Immature natural killer cell (primary cell): Measurements from ENCODE around the gene SLC23A2. TPM values are rescaled to one million over a fixed set of nuclear protein-coding genes. Genes with fewer than 3 reads are reported as not detected.

Source experiments
- DNase-seq, 3 donors: peaks; one replicate each; pipeline ENCODE4 v3.0.0; 2022; ENCODE audit warnings: mixed read lengths in 1 of 3
- H3K27ac Mint-ChIP-seq, 6 donors: one replicate each; pipeline ENCODE4 v1.8.0; 2020; ENCODE audit warnings: mixed read lengths in 6 of 6, mild to moderate bottlenecking in 5 of 6, inconsistent platforms in 4 of 6, moderate library complexity in 3 of 6
- H3K27me3 Mint-ChIP-seq, 3 donors: one replicate each; pipeline ENCODE4 v1.8.0; 2020 to 2021; ENCODE audit warnings: low read depth in 3 of 3, mild to moderate bottlenecking in 3 of 3, mixed read lengths in 3 of 3, moderate library complexity in 3 of 3, inconsistent platforms in 1 of 3
- H3K36me3 Mint-ChIP-seq, 3 donors: one replicate each; pipeline ENCODE4 v1.8.0; 2020; ENCODE audit warnings: mixed read lengths in 3 of 3, inconsistent platforms in 2 of 3, mild to moderate bottlenecking in 2 of 3
- H3K4me1 Mint-ChIP-seq, 2 donors: one replicate each; pipeline ENCODE4 v1.8.0; 2020; ENCODE audit warnings: inconsistent platforms in 2 of 2, mild to moderate bottlenecking in 2 of 2, mixed read lengths in 2 of 2, moderate library complexity in 1 of 2
- H3K4me3 Mint-ChIP-seq, 5 donors: one replicate each; pipeline ENCODE4 v1.8.0; 2020; ENCODE audit warnings: mild to moderate bottlenecking in 5 of 5, mixed read lengths in 5 of 5, inconsistent platforms in 3 of 5, moderate library complexity in 3 of 5
- H3K9me3 Mint-ChIP-seq, 6 donors: one replicate each; pipeline ENCODE4 v1.8.0; 2020; ENCODE audit warnings: mild to moderate bottlenecking in 6 of 6, mixed read lengths in 6 of 6, inconsistent platforms in 4 of 6, moderate library complexity in 3 of 6
- polyA plus RNA-seq, 3 donors: library from polyadenylated mRNA; unstranded; fragments of 300-500 nt; fragmentation: Illumina TruSeq; gene quantifications; one replicate each; pipeline ENCODE4 v1.2.3, GENCODE V29; 2021

The SLC23A2 gene
- polyA plus RNA-seq, 3 donors from 2014 or later = 5.0 to 9.3 (median 5.1) TPM

DNA sequence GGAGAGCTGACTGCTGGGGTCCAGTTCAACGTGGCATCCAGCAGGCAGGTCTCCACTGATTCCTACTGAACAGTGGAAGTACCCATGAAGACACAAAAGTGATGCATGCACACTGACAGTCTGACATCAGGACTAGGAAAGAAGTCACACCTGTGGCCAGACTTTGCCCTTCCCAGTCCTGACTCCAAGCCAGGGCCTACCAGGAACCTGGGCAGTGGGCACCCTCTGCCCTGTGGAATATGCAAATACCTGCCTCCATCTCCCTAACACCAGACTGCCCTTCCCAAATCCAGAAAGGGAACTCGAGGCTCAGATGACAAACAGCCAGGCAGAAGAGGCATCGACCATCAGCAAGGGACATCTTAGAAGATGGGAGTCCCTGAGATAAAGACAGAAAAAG lies 50.9 kb downstream of the SLC23A2 start:
- peaks cover 0 to 17% (median 5%) of the 10 kb centered on the region in 3 donors for H3K36me3 Mint-ChIP-seq
- DNase-seq = no peak
- no peak overlapping the region for H3K4me3 Mint-ChIP-seq
- no peak overlapping the region for H3K27ac Mint-ChIP-seq
- peaks cover 0 to 2% (median 0%) of the 10 kb centered on the region in 3 donors for H3K27me3 Mint-ChIP-seq
- peaks cover 11% of the 10 kb centered on the region in 2 donors for H3K4me1 Mint-ChIP-seq
- no peaks in the 10 kb centered on the region for H3K9me3 Mint-ChIP-seq

GRCh38 chr20:4949833-4950178 lies 51.5 kb downstream of the SLC23A2 start:
- H3K27me3 Mint-ChIP-seq = peaks cover 0 to 2% (median 0%) of the 10 kb centered on the region in 3 donors
- DNase-seq = no peak
- H3K4me3 Mint-ChIP-seq = no peak overlapping the region
- H3K36me3 Mint-ChIP-seq = peaks cover 0 to 17% (median 5%) of the 10 kb centered on the region in 3 donors
- H3K4me1 Mint-ChIP-seq = peaks cover 11% of the 10 kb centered on the region in 2 donors
- H3K9me3 Mint-ChIP-seq = no peaks in the 10 kb centered on the region
- H3K27ac Mint-ChIP-seq = peak overlapping the region in 1 of 6 donors; percentile 64

DNA sequence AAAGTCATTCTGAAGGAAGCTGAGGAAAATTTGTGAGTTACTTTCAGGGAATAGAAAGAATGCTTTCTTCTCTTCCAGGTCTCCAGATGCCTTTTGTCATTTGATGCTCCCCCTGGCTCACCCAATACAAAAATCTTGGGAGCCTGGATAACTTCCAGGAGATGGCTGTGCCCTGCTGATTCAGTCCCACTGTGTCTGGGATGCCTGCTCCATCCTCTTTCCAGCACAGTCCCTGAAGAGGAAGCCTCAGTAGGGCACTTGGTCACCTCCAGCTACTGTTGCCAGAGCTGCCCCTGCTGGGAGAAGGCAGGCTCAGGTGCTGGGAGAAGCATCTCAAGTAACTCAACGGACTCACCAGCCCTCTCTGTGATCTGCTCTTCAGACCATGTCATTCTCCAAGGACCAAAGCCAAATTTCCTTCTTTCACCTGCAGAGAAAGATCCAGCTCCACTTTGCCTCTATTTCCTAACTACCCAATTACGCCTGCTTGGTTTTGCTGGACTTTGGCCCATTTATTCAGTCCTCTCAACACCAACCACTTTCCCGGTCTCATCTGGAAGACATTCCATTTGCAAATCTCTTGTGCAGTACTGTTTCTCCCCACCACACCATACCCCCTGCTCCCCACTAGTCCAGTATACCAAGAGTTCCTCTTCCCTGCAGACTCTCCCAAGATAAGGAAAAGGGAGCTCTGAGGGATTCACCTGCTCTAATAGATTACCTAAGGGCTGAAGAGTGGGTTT lies 53.3 kb downstream of the SLC23A2 start:
- no peak for DNase-seq
- Mint-ChIP-seq H3K36me3 (peaks cover 0 to 17% (median 5%) of the 10 kb centered on the region in 3 donors), H3K27ac (peak overlapping the region in 3 of 6 donors; percentile 18 to 49 (median 23)), H3K4me3 (no peak overlapping the region), H3K27me3 (peaks cover 0 to 2% (median 0%) of the 10 kb centered on the region in 3 donors), H3K9me3 (no peaks in the 10 kb centered on the region), H3K4me1 (peaks cover 11% of the 10 kb centered on the region in 2 donors)

DNA sequence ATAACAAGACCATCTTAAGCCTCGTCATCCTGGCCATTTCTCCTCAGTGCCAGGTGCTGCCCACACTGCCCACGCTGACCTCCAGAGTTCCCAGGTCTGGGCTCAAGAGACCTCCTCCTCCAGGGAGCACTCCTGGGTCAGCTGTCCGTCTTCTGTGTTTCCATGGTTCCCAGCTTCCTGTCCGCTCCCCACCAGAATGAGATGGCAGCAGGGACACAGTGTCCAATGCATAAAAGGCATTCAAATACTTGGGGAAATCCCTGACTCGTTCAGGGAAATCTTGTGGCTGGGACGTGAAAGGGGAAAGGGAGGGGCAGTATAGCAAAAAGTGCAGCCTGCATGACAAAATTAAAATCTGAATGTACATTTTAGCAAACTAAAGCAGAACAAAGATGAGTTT lies 54.3 kb downstream of the SLC23A2 start:
- H3K4me3 Mint-ChIP-seq = no peak overlapping the region
- peaks cover 0 to 2% (median 1%) of the 10 kb centered on the region in 3 donors for H3K27me3 Mint-ChIP-seq
- no peak for DNase-seq
- no peak overlapping the region for H3K27ac Mint-ChIP-seq
- H3K36me3 Mint-ChIP-seq = peaks cover 0 to 13% (median 5%) of the 10 kb centered on the region in 3 donors
- peaks cover 14 to 16% of the 10 kb centered on the region in 2 donors for H3K4me1 Mint-ChIP-seq
- H3K9me3 Mint-ChIP-seq = no peaks in the 10 kb centered on the region

- Mint-ChIP-seq H3K9me3 (no peaks in the 10 kb centered on the region), H3K4me1 (peaks cover 15 to 20% of the 10 kb centered on the region in 2 donors), H3K27me3 (peaks cover 0 to 2% (median 1%) of the 10 kb centered on the region in 3 donors), H3K27ac (no peak overlapping the region), H3K36me3 (peaks cover 0 to 12% (median 5%) of the 10 kb centered on the region in 3 donors), H3K4me3 (no peak overlapping the region)
- DNase-seq = no peak
Observed at GRCh38 chr20:4946585-4946984, 54.7 kb downstream of the SLC23A2 start.

DNA sequence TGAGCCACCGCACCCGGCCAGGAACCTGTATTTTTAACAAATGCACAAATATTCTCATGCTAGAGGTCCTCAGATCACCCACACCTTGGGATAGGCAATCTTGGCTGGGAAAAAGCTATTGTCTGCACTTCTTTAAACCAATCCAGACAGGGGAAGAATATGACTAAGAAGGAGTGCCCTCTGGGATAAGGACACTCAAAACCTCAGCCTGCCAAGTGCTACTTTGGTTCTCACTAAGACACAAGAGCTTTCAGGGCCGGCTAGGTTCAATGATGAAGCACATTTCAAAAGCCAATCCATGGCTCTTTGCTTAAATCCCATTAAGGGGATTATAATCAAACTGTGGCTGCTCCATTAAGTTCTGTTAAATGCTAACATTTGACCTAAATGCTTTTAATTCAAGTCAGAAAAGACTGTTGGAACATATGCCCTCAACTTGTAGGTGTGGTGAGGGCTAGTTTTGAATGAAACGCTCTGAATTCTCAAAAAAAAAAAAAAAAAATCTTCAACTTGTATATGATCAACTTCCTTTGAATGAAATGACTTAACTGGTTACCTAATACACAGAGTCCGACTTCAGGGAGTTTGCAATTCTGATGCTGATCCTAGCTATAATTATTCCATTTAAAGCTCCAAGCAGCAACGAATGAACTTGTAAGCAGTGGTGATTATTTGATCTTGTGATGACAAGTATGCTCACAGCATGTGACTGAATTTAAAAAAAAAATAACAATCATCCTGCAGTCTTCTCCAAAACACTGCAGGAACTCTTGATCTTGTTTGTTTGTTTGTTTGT lies 56.6 kb downstream of the SLC23A2 start:
- no peak overlapping the region for H3K27ac Mint-ChIP-seq
- no peaks in the 10 kb centered on the region for H3K9me3 Mint-ChIP-seq
- peaks cover 0 to 2% (median 1%) of the 10 kb centered on the region in 3 donors for H3K27me3 Mint-ChIP-seq
- DNase-seq = no peak
- H3K4me3 Mint-ChIP-seq = no peak overlapping the region
- peaks cover 9 to 15% of the 10 kb centered on the region in 2 donors for H3K4me1 Mint-ChIP-seq
- H3K36me3 Mint-ChIP-seq = peaks cover 0 to 12% (median 0%) of the 10 kb centered on the region in 3 donors

DNA sequence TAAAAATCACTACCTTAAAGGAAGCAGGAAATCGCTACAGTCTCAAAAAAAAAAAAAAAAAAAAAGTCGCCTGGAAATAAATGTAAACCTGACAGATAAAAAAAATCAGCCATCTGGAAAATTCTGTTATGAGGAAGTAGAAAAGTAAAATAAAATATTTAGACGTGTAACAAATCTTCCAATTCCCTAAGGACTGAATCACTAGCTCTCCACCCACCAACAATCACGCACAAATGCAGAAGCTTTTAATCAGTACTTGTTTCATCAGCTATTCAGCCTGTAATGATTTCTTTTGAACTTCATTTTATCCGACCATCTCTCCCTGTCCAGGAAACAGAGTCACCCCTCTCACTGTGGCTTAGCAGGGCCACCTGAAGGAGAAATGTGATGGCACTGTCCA lies 59.0 kb downstream of the SLC23A2 start:
- no peak for DNase-seq
- Mint-ChIP-seq H3K4me3 (no peak overlapping the region), H3K9me3 (no peaks in the 10 kb centered on the region), H3K36me3 (no peaks in the 10 kb centered on the region), H3K27me3 (peaks cover 0 to 1% (median 0%) of the 10 kb centered on the region in 3 donors), H3K4me1 (peaks cover 4 to 19% of the 10 kb centered on the region in 2 donors), H3K27ac (no peak overlapping the region)

DNA sequence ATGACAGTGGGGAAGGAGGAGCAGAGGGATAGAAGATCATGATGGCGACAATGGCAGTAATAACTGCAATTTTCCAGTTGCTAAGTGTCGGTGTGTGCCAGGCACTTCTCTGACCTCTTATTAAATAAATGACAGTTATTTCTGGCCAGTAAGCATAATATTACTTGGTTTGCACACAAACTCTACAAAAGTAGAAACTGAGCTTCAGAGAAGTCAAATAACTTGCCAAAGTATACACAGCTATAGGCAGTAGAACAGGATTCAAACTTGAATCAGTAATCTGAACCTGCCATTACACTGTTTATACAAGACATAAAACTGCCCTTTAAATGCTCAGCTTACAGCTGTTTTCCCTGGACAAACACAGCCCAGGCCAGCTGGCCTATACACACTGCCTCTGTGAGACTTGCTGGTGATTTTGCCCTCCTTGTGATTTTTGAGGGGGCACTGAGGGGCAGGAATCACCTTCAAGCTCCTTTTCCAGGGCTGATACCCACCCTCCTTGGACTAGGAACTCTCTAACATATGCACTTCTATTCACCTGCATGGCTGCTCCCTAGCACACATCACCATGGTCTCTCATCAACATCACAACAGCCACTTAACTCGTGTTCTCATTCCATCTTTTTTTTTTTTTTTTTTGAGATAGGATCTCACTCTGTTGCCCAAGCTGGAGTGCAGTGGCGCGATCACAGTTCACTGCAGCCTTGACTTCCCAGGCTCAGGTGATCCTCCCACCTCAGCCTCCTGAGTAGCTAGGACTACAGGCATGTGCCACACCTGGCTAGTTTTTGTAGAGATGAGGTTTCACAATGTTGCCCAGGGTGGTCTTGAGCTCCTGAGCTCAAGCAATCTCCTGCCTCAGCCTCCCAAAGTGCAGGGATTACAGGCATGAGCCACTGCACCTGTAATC lies 63.6 kb downstream of the SLC23A2 start:
- no peaks in the 10 kb centered on the region for H3K36me3 Mint-ChIP-seq
- no peak overlapping the region for H3K27ac Mint-ChIP-seq
- H3K9me3 Mint-ChIP-seq = no peaks in the 10 kb centered on the region
- H3K27me3 Mint-ChIP-seq = peaks cover 1 to 5% (median 2%) of the 10 kb centered on the region in 3 donors
- DNase-seq = no peak
- H3K4me1 Mint-ChIP-seq = peaks cover 6 to 27% of the 10 kb centered on the region in 2 donors
- no peak overlapping the region for H3K4me3 Mint-ChIP-seq

DNA sequence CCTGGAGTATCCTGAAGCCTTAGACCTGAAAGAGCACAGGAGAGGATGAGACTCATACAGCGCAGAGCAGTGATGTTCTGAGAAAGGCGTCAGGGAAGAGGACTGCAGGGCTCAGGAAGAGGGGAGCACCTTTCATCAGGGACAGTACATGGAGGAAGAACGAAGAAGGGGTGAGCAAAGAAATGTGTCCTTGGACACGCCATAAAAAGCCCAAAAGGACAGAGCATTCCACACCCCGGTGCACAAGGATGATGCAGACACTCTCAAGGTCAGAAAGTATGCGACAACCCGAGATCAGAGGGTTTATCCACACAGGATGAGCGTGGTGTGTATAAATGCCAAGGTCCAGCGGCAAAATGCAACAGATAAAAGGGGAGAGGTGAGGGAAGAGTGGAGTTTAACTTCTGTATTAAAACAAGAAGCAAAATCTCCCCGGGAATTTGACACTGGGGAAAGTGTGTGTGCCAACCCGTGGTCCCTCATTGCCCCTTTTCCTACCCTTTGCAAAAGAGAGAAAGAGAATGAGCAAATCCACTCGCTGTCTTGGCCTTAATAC lies 64.4 kb downstream of the SLC23A2 start:
- H3K36me3 Mint-ChIP-seq = peaks cover 0 to 3% (median 0%) of the 10 kb centered on the region in 3 donors
- peak overlapping the region in 1 of 6 donors; percentile 57 for H3K27ac Mint-ChIP-seq
- peaks cover 0 to 5% (median 2%) of the 10 kb centered on the region in 3 donors for H3K27me3 Mint-ChIP-seq
- no peaks in the 10 kb centered on the region for H3K9me3 Mint-ChIP-seq
- peaks cover 2 to 20% of the 10 kb centered on the region in 2 donors for H3K4me1 Mint-ChIP-seq
- H3K4me3 Mint-ChIP-seq = no peak overlapping the region
- no peak for DNase-seq

DNA sequence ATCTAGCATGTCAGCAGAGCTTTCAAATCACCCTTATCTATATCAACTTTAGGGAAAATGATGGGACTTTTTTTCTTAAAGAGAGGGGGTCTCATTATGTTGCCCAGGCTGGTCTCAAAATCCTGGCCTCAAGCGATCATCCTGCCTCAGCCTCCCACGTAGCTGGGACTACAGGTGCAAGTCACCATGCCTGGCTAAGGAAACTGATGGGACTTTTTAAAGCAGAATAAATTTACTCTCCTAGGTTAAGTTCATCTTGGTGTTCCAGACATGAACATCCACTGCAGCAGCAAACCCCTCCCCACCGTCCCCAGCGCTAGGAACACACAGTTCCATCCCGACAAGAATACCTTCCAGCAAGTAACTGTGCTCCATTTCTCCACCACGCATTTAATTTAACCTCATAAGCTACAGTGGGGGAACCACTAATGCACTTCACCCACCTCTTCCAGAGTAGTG lies 64.9 kb downstream of the SLC23A2 start:
- H3K27ac Mint-ChIP-seq = peak overlapping the region in 1 of 6 donors; percentile 57
- no peak for DNase-seq
- H3K27me3 Mint-ChIP-seq = peaks cover 0 to 5% (median 2%) of the 10 kb centered on the region in 3 donors
- peaks cover 2 to 18% of the 10 kb centered on the region in 2 donors for H3K4me1 Mint-ChIP-seq
- H3K4me3 Mint-ChIP-seq = no peak overlapping the region
- H3K9me3 Mint-ChIP-seq = no peaks in the 10 kb centered on the region
- peaks cover 0 to 3% (median 0%) of the 10 kb centered on the region in 3 donors for H3K36me3 Mint-ChIP-seq

- peaks cover 4 to 9% (median 5%) of the 10 kb centered on the region in 3 donors for H3K36me3 Mint-ChIP-seq
- H3K9me3 Mint-ChIP-seq = no peaks in the 10 kb centered on the region
- no peak overlapping the region for H3K4me3 Mint-ChIP-seq
- H3K27ac Mint-ChIP-seq = no peak overlapping the region
- peaks cover 2 to 12% of the 10 kb centered on the region in 2 donors for H3K4me1 Mint-ChIP-seq
- no peak for DNase-seq
- H3K27me3 Mint-ChIP-seq = peaks cover 0 to 5% (median 2%) of the 10 kb centered on the region in 3 donors
Observed at GRCh38 chr20:4932061-4932460, 69.2 kb downstream of the SLC23A2 start.

DNA sequence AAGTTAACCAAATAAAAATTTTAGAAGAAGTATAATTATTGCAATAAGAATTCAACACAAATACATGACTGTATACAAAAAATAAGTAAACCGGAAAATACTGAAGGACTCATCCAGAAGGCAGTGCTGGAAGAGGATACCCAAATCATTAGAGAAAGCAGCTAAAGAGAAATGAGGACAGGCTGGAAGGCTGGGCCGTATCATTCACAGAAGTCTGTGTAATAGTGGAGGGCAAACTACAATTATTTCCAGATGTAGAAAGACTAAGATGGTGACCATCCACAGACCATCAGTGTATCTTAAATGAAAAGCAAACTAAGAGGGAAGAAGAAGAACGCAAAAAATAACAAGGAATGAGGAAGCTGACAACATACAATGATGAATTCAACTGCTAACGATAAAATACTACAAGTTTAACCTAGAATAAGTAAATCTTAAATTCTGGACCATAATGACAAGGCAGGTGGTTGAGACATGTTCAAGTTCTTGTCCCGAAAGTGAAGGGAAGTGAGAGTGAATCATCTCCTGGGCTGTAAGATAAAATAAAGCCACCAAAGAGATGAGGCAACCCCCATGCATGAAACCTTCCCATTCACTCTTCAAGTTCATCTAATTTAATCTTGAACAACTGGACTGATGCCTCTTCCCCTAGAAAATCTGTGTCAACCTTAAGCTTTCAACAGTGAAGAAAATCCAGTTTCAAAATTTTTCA lies 71.5 kb downstream of the SLC23A2 start:
- no peaks in the 10 kb centered on the region for H3K9me3 Mint-ChIP-seq
- peaks cover 4 to 15% (median 5%) of the 10 kb centered on the region in 3 donors for H3K36me3 Mint-ChIP-seq
- H3K4me3 Mint-ChIP-seq = no peak overlapping the region
- H3K4me1 Mint-ChIP-seq = peaks cover 5 to 25% of the 10 kb centered on the region in 2 donors
- no peak overlapping the region for H3K27ac Mint-ChIP-seq
- peaks cover 0 to 2% (median 0%) of the 10 kb centered on the region in 3 donors for H3K27me3 Mint-ChIP-seq
- no peak for DNase-seq
